ENCODE measurements around the gene UBFD1. TPM values are rescaled to one million over a fixed set of nuclear protein-coding genes. Genes with fewer than 3 reads are reported as not detected.

Gene UBFD1
- total RNA-seq, 2 experiments from 2014 or later = 53.7 to 59.5 TPM

- Histone ChIP-seq H3K27me3 (ENCODE audit: control insufficient read depth in 1 of 2, insufficient read depth in 2 of 2, low read length in 2 of 2) (no peaks in the 10 kb centered on the region), H3K36me3 (ENCODE audit: insufficient read depth, low read length) (peaks cover 70% of the 10 kb centered on the region), H3K4me3 (ENCODE audit: low read length) (no peak overlapping the region), H3K4me1 (ENCODE audit: insufficient read depth, low read length) (no peaks in the 10 kb centered on the region), H3K27ac (ENCODE audit: low read depth in 1 of 2, low read length in 2 of 2) (no peak overlapping the region), H3K9me3 (ENCODE audit: control insufficient read depth in 1 of 2, insufficient read depth in 1 of 2, low read length in 2 of 2) (no peaks in the 10 kb centered on the region)
- intact Hi-C loops (cut with DNase I, micrococcal nuclease) = no loop called here
- TF ChIP-seq, protein P1, sequence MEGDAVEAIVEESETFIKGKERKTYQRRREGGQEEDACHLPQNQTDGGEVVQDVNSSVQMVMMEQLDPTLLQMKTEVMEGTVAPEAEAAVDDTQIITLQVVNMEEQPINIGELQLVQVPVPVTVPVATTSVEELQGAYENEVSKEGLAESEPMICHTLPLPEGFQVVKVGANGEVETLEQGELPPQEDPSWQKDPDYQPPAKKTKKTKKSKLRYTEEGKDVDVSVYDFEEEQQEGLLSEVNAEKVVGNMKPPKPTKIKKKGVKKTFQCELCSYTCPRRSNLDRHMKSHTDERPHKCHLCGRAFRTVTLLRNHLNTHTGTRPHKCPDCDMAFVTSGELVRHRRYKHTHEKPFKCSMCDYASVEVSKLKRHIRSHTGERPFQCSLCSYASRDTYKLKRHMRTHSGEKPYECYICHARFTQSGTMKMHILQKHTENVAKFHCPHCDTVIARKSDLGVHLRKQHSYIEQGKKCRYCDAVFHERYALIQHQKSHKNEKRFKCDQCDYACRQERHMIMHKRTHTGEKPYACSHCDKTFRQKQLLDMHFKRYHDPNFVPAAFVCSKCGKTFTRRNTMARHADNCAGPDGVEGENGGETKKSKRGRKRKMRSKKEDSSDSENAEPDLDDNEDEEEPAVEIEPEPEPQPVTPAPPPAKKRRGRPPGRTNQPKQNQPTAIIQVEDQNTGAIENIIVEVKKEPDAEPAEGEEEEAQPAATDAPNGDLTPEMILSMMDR (IDR thresholded peaks at IDR 0.05) = no peak
- Mint-ChIP-seq H3K27ac (no peak overlapping the region), H3K9me3 (no peaks in the 10 kb centered on the region), H3K4me3 (no peak overlapping the region), H3K27me3 (no peaks in the 10 kb centered on the region), H3K4me1 (ENCODE audit: low read depth) (no peaks in the 10 kb centered on the region), H3K36me3 (ENCODE audit: low read depth) (peaks cover 82% of the 10 kb centered on the region)
- ChIA-PET POLR2A (no interaction called here), CTCF (no interaction called here)
- no peak for ATAC-seq (ENCODE audit: poor library complexity)
- DNase-seq = no peak
These were observed 26.9 kb downstream of the UBFD1 start for GRCh38 chr16:23584186-23585076.

DNA sequence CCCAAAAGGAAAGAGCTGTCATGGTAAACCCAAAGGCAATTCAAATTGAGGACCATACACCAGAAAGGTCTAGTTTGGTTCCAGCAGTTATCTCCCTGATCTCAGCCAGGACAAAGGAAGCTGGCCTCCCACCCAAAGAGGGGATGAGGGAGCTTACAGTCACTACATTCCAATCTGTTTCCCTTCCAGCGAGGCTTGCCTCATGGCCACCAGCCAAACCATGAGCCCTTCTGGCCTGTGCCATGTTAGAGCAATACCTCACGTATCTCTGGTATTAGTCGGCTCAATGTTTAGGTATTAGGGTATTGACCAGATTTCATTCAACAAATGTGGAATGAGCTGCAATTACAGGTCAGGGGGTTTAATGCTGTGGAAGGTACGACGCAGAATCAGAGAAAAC is 30.2 kb downstream of the UBFD1 start:
- CTCF ChIA-PET = no interaction called here
- H3K4me3 ChIP-seq (ENCODE audit: low read length) = no peak overlapping the region
- intact Hi-C loops (cut with DNase I, micrococcal nuclease) = no loop called here
- DNase-seq = no peak
- POLR2A ChIA-PET = no interaction called here
- H3K9me3 ChIP-seq (ENCODE audit: control insufficient read depth in 1 of 2, insufficient read depth in 1 of 2, low read length in 2 of 2) = no peaks in the 10 kb centered on the region
- H3K4me1 ChIP-seq (ENCODE audit: insufficient read depth, low read length) = peaks cover under 1% of the 10 kb centered on the region
- no peak overlapping the region for H3K4me3 Mint-ChIP-seq
- peaks cover 12% of the 10 kb centered on the region for H3K4me1 Mint-ChIP-seq (ENCODE audit: low read depth)
- ATAC-seq (ENCODE audit: poor library complexity) = no peak
- H3K27ac ChIP-seq (ENCODE audit: low read depth in 1 of 2, low read length in 2 of 2) = no peak overlapping the region
- H3K9me3 Mint-ChIP-seq = no peaks in the 10 kb centered on the region
- H3K36me3 Mint-ChIP-seq (ENCODE audit: low read depth) = peaks cover 80% of the 10 kb centered on the region
- no peaks in the 10 kb centered on the region for H3K27me3 ChIP-seq (ENCODE audit: control insufficient read depth in 1 of 2, insufficient read depth in 2 of 2, low read length in 2 of 2)
- no peak overlapping the region for H3K27ac Mint-ChIP-seq
- TF ChIP-seq, protein P1 (IDR thresholded peaks at IDR 0.05) = no peak
- H3K27me3 Mint-ChIP-seq = no peaks in the 10 kb centered on the region
- peaks cover 75% of the 10 kb centered on the region for H3K36me3 ChIP-seq (ENCODE audit: insufficient read depth, low read length)

GRCh38 chr16:23590181-23590580 is 32.7 kb downstream of the UBFD1 start:
- Mint-ChIP-seq H3K27me3 (no peaks in the 10 kb centered on the region), H3K36me3 (ENCODE audit: low read depth) (peaks cover 73% of the 10 kb centered on the region), H3K9me3 (no peaks in the 10 kb centered on the region), H3K4me3 (no peak overlapping the region), H3K4me1 (ENCODE audit: low read depth) (peaks cover 30% of the 10 kb centered on the region), H3K27ac (no peak overlapping the region)
- TF ChIP-seq, protein P1 (IDR thresholded peaks at IDR 0.05) = no peak
- CTCF ChIA-PET = no interaction called here
- H3K36me3 ChIP-seq (ENCODE audit: insufficient read depth, low read length) = peaks cover 70% of the 10 kb centered on the region
- peaks cover 19% of the 10 kb centered on the region for H3K4me1 ChIP-seq (ENCODE audit: insufficient read depth, low read length)
- H3K9me3 ChIP-seq (ENCODE audit: control insufficient read depth in 1 of 2, insufficient read depth in 1 of 2, low read length in 2 of 2) = no peaks in the 10 kb centered on the region
- H3K4me3 ChIP-seq (ENCODE audit: low read length) = no peak overlapping the region
- intact Hi-C loops (cut with DNase I, micrococcal nuclease) = no loop called here
- no peaks in the 10 kb centered on the region for H3K27me3 ChIP-seq (ENCODE audit: control insufficient read depth in 1 of 2, insufficient read depth in 2 of 2, low read length in 2 of 2)
- ATAC-seq (ENCODE audit: poor library complexity) (no peak), DNase-seq (no peak)
- no peak overlapping the region for H3K27ac ChIP-seq (ENCODE audit: low read depth in 1 of 2, low read length in 2 of 2)
- POLR2A ChIA-PET = no interaction called here

Measured in CD4-positive, alpha-beta T cell (primary cell).